GM19468 (cell line): ENCODE data around the gene RPS29.
"Not testable (repeated sequence)": the region's sequence is repeated elsewhere in the genome, so short reads cannot be mapped to it uniquely, and the experiment has no call there.

Source experiments
- ATAC-seq: cut with Tn5 transposase; IDR thresholded peaks from one replicate; pipeline ENCODE4 v1.9.1; 2021; ENCODE audit warnings: mild to moderate bottlenecking, moderate library complexity, moderate number of reproducible peaks; ENCODE audit not compliant: unreplicated experiment; ENCODE audit errors: extremely low read depth

The RPS29 gene

DNA sequence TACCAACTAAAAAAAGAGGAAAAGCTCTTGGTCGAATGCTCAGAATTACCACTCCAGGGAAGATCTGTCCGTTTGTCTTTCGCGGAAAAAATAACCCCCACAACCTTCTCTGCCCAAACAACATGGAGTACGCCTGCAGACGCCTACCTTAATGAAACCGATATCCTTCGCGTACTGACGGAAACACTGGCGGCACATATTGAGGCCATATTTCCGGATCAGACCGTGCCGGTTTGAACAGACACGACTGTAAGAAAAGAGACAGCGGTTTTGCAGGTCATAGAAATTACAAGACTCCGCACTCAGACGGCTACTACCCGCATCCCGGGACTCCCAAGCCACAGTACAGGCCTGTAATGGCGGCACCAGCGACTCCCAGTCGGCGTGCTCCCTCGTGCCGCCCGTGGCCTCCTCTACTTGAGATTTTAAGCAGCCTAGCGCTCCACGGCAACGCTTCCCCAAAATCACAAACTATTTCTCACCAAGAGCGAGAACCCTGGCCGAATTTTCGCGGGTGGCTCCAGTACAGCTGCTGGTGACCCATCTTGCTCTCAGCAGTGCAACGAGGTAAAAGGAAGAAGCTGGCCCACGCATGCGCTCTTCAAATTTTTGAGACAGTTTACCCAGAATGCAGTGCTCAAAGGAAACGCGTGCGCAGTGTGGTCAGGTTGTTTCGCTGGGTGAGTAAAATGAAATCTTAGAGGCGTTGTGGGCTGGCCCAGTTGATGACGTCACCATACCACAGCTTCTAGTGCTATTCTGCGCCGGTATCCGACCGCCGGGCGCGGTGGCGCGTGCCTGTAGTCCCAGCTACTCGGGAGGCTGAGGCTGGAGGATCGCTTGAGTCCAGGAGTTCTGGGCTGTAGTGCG lies at the start of gene RPS29:
Gene RPS29 (minus strand): TSS at position 578 of the 870 bp plus-strand sequence. CDS start 34 bp downstream, at position 544.
- peak; percentile 92 for ATAC-seq

DNA sequence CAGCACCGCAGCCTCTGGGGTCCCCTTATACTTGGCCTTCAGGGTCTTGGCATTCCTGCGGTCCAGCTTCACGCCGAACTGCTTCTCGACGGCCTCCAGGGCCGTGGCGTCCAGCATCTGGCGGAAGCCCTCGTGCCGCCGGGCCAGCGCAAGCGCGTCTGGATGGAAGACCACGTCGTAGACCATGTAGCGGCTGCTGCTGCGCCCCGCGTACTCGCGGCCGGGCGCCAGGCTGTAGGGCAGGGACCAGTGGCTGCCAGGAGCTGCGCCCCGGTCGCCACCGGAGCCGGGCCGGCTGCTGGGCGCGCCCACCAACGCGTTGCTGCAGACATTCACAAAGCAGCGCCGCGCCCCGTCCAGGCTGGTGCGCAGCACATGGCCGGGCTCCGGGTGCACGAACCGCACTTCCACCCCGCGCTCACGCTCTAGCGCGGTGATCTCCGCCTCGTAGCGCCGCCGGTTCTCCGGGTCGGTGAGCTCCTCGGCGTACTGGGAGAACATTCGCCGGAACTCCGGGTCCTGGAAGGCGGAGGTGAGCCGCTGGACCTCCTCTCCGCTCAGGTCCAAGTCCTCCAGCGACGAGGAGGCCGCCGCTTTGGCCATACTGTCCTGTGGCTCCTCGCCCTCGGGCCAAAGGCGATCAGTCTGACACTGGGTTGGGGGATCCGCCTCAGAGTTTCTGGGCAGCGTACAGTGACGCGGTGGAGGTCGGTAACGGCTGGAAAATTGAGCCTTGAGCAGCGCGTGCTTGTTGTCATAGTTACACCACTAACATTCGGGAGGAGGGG lies 48.6 kb upstream of the RPS29 start, which contains the start of gene DNAAF2:
Gene DNAAF2 (minus strand): TSS at position 698 of the 788 bp plus-strand sequence. CDS start 95 bp downstream, at position 603.
- ATAC-seq: peak; percentile 6

DNA sequence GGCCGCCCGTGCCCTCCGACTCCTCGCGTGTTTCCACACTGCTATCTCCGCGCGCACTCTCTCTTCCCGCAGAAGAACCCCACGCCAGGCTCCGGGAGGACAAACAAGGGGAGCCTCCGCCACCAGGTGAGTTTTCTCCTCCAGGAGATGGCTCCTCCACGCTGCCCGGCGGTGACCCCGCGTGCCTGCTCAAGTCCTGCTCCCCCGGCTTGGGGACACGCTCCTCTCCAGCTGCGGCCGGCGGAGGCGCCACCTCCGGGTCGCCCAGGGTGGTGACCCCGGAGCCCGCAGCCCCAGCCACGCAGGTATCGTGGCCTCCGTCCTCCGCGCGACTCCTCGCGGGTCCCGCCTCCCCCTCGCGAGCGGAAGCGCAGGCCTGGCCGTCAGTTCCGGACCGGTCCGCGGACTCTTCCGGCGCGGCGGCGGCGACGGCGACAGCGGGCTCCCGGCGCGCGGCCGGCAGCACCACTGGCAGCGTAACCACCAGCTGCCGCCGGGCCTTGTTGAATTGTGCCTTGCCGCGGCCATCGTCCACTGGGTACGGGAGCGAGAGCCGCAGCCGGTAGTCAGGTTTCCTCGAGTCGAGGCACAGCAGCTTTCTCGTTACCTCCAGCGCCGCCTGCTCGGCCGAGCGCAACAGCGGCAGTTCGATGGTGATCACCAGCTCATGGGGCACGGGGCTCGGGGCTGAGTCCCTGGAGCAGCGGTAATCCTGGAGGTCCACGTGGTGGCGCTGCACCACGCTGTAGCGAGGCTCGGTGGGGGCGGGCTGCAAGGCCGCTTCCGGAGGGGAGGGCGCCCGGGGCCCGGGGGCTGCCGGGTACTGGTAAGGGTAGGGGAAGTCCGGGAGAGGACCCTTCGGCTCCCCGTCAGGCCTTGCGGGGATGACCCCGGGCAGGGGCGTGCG lies 47.7 kb upstream of the RPS29 start:
- ATAC-seq: peak; percentile 71

DNA sequence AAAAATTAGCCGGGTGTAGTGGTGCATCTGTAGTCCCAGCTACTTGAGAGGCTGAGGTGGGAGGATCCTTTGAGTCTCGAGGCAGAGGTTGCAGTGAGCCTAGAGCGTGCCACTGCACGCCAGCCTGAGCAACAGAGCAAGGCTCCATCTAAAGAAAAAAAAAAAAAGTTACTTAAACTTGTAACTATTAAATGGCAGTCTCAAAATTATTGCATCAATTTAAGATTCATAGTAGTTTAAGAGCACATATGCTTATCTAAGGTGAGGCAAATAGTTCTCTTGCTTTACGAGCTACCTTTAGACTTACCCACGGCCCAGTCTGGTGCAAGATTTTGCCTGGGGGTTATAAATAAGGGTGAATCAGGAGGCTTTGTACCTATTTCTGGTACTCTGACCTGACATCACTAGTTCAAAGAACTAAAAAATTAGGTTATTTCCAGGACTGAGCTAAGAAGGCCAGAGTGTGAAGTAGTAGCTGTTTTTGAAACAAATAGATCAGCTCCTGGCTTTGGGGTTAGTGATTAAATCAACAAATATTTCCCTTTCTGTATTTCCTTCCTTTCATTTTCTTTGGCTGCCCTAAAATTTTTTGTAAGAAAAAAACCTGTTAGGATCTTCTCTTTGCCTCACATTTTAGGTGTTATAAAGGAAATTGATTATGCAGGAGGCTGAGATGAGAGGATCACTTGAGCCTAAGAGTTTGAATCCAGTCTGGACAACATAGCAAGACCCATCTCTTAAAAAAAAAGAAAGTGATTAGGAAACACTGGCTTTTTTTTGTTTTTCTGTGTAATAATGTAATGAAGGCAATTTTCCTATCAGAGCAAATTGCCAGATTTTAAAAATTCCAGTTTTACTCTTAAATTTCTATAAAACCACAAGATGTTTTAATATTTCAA lies 38.0 kb upstream of the RPS29 start:
- ATAC-seq: no peak

DNA sequence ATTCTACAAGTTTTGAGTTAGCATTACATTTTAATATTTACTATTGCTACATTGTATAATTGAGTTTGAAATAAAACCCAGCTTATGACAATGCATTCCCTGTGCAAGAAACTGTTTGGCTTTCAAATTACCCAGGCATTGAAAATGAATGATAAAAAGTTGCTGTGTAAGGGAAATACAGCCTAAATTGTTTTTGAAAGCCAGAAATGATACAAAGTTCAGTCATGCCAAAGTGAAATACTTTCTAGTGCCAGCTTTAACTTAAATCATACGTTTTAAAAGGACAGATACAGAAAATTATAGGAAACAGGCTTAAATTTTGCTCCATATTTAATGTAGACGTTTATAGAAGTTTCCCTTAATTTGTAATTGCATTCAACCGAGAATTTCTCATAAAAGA lies 37.2 kb upstream of the RPS29 start:
- ATAC-seq: no peak

DNA sequence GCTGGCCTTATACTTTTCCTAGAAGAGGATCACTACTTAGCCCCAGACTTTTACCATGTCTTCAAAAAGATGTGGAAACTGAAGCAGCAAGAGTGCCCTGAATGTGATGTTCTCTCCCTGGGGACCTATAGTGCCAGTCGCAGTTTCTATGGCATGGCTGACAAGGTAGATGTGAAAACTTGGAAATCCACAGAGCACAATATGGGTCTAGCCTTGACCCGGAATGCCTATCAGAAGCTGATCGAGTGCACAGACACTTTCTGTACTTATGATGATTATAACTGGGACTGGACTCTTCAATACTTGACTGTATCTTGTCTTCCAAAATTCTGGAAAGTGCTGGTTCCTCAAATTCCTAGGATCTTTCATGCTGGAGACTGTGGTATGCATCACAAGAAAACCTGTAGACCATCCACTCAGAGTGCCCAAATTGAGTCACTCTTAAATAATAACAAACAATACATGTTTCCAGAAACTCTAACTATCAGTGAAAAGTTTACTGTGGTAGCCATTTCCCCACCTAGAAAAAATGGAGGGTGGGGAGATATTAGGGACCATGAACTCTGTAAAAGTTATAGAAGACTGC lies 35.9 kb upstream of the RPS29 start:
- ATAC-seq: no peak

DNA sequence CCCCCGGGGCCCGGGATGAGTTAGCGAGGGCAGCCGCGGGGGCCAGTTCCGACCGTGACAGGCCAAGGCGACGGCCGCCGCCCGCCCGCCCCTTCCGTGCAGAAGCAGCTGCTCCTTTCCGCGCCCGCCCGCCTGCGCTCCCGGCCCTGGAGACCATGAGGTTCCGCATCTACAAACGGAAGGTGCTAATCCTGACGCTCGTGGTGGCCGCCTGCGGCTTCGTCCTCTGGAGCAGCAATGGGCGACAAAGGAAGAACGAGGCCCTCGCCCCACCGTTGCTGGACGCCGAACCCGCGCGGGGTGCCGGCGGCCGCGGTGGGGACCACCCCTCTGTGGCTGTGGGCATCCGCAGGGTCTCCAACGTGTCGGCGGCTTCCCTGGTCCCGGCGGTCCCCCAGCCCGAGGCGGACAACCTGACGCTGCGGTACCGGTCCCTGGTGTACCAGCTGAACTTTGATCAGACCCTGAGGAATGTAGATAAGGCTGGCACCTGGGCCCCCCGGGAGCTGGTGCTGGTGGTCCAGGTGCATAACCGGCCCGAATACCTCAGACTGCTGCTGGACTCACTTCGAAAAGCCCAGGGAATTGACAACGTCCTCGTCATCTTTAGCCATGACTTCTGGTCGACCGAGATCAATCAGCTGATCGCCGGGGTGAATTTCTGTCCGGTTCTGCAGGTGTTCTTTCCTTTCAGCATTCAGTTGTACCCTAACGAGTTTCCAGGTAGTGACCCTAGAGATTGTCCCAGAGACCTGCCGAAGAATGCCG lies 35.1 kb upstream of the RPS29 start:
- ATAC-seq: peak; percentile 5

DNA sequence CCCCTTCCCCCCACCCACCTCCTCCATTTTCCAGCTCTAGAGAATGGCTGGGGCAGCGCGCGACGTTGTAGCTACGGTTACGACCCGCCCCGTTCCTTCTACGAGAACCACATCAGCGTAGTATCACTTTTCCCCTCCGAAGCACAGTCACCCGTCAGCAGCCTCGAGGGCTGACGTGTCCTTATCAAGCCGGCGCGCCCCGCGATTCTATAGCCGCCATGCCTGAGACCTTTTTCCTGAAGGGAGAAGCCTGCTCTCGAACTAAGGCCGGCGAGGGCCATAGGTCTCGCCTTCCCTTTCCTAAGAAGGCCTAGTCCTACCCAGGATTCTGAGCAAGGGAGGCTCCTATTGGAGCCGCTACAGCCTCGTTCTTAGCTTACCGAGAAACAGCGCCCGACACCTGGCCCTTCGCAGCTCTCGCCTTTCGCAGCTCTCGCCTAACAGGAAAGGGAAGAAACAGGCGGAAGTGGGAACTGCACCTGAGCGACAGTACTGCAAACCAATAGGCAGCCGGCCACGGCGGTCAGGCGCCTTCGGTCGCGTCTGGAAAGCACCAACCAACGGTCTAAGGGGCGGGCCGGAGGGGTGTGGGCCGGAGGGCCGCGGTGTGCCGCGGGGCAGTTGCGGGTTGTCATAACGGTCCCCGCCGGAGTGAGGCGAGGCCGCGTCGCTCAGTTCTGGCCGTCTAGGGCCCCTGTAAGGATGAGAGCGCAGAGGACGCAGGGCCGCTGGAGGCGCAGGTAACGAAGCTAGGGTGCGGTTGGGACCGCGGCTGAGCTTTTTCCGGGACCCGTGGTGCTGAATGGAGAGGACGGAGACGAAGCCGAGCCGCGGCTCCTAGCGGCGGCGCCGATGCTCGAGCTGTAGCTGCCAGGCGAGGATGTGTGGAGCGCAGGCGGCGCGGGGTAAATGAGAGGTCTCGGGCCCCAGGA lies 34.3 kb upstream of the RPS29 start, which contains the start of the genes MGAT2 and RPL36AL:
Gene MGAT2 (plus strand): TSS at position 618 of the 932 bp plus-strand sequence. CDS start 470 bp downstream, outside the sequence.
Gene RPL36AL (minus strand): TSS at position 445 of the 932 bp plus-strand sequence. CDS start 1,522 bp downstream, outside the sequence.
- ATAC-seq: peak; percentile 97

DNA sequence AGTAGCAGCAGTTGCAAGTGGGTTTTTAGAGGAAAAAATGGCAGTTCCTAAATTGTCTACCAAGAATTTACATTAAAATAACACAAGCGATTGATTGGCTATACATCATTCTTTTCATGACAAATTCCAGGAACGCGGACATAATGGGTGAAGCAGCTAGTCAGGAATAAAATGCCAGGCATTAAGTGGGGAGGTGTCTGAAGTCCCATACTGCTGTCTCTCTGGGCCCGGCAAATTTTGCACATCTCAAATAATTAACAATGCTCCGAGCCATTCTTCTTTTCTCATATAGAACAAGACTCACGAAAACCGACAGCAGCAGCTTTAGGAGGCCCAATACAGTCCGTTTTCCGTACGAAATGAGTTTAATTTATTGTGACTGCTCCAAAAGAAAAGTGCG lies 33.5 kb upstream of the RPS29 start:
- ATAC-seq: no peak

DNA sequence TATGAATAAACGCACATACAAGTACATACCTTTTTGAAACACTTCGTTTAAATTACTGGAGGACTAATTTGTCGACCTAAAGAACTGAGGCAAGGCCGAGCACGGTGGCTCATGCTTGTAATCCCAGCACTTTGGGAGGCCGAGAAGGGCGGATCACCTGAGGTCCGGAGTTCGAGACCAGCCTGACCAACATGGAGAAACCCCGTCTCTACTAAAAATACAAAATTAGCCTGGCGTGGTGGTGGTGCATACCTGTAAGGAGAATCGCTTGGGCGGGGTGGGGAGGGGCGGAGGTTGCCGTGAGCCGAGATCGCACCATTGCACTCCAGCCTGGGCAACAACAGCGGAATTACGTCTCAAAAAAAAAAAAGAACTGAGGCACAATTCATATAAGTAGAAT lies 33.1 kb upstream of the RPS29 start:
- ATAC-seq: not testable (repeated sequence)

DNA sequence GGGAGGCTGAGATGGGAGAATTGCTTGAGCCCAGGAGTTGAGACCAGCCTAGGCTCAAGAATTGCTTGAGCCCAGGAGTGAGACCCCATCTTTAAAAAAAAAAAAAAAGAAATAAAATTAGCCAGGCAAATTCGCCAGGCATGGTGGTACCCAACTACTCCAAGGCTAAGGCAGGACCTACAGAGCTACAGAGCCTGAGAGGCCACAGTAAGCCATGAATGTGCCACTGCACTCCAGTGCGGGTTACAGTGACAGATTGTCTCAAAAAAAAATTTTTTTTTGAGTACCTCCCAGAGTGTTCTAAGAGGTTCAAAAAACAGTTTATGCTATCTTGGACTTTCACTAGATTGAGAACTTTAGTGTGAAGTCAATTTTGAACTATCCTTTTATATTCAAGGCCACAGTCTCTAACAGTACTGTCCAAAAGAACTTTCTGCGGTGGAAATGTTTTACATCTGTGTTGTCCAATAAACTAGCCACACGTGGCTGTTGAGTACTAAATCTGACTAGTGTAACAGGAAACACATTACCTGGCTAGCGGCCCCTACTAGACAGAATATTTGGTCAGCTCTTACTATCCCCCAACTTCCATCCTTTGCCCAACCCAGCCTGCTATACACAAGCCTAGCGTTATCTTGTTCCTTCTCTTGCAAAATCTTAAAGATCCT lies 31.8 kb upstream of the RPS29 start:
- ATAC-seq: no peak

DNA sequence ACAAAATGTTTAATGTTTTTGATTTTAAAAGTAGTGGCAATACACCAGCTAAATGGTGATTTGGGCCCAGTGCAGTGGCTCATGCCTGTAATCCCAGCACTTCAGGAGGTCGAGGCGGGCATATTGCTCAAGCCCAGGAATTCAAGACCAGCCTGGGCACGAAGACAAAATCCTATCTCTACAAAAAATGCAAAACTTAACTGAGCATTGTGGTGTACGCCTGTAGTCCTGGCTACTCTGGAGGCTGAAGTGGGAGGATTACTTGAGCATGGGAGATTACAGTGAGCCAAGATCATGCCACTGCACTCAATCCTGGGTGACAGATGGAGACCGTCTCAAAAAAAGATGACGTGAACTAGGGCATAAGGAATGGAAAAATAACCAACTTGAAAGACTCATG lies 29.6 kb upstream of the RPS29 start:
- ATAC-seq: no peak

DNA sequence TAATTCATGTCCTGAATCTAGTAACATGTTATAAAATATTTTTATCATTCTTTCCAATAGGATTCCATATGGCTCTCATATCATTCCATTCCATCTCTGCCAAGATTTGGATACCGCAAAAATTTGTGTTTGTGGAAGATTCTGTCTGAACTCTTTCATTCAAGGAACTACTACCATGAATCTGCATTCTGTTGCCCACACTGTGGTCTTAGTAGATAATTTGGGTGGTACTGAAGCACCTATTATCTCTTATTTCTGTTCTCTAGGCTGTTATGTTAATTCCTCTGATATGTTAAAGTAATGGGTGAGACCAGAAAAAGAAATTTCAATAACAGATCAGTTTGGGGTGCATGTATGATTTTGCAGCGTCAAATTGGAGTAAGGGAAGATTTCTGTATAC lies 28.0 kb upstream of the RPS29 start:
- no peak for ATAC-seq

DNA sequence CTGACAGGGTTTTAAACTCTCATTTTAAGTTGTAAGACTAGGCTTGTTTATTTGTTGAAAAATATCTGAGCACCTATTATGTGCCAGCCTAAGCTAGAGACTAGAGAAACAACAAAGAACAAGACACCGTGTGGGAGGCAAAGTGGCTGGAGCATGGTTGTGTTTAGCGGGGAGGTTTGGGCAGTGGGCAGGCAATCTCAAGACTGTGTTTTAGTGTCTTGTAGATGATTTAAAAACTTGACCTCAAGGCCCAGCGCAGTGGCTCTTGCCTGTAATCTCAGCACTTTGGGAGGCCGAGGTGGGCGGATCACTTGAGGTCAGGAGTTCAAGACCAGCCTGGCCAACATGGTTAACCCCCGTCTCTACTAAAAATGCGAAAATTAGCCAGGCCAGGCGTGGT lies 26.5 kb upstream of the RPS29 start:
- no peak for ATAC-seq

DNA sequence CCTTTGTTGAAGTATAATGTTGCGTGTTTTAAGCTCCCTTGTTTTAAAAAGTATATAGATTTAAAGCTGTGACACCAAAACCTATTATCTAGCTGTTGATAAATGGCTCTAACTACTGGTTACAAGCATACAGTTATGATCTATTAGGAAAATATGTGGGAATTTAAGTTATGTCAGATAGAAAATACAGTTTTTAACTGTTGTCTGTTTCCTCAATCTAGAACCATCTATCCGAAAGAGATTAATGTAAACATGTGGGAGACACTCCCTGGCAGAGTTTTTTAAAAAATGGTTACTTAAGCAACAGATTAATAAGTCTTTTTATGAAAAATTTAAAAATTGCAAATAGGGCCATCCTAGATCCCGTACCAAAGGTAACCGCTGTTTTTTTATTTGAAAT lies 26.1 kb upstream of the RPS29 start:
- ATAC-seq: no peak

DNA sequence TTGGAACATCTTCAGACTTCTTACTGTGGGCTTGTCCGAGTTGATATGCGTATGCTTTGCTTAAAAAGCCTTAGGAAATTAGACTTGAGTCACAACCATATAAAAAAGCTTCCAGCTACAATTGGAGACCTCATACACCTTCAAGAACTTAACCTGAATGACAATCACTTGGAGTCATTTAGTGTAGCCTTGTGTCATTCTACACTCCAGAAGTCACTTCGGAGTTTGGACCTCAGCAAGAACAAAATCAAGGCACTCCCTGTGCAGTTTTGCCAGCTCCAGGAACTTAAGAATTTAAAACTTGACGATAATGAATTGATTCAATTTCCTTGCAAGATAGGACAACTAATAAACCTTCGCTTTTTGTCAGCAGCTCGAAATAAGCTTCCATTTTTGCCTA lies 21.4 kb upstream of the RPS29 start:
- ATAC-seq: no peak
